H9 (cell line): ENCODE measurements around the gene TCF21. TPM values are rescaled to one million over a fixed set of nuclear protein-coding genes. Genes with fewer than 3 reads are reported as not detected.

Experiments used
- DNase-seq: peaks from one replicate; pipeline ENCODE4 v3.0.0-alpha.2; 2017
- H2AFZ ChIP-seq: one replicate; pipeline ENCODE4 v1.6.1; 2013; ENCODE audit warnings: mild to moderate bottlenecking, low read length, control low read depth, moderate library complexity
- H2AK5ac ChIP-seq: 2 replicates; pipeline ENCODE4 v1.6.1; 2013; ENCODE audit warnings: low read length, control low read depth, mixed read lengths; ENCODE audit not compliant: insufficient read length
- H2BK120ac ChIP-seq: one replicate; pipeline ENCODE4 v1.6.1; 2013; ENCODE audit warnings: low read depth, mild to moderate bottlenecking, low read length, control low read depth, inconsistent platforms; ENCODE audit not compliant: poor library complexity, severe bottlenecking
- H2BK12ac ChIP-seq: 2 replicates; pipeline ENCODE4 v1.6.1; 2013; ENCODE audit warnings: low read length, control low read depth, mixed read lengths, low read depth; ENCODE audit not compliant: insufficient read length
- H2BK15ac ChIP-seq: 2 replicates; pipeline ENCODE4 v1.6.1; 2013; ENCODE audit warnings: low read depth, low read length, control low read depth
- H2BK20ac ChIP-seq: one replicate; pipeline ENCODE4 v1.6.1; 2013; ENCODE audit warnings: low read depth, mild to moderate bottlenecking, low read length, control low read depth, inconsistent platforms; ENCODE audit not compliant: poor library complexity, severe bottlenecking
- H2BK5ac ChIP-seq: 2 replicates; pipeline ENCODE4 v1.6.1; 2013; ENCODE audit warnings: low read length, control low read depth, mixed read lengths; ENCODE audit not compliant: insufficient read length
- H3K14ac ChIP-seq: 2 replicates; pipeline ENCODE4 v1.6.1; 2013; ENCODE audit warnings: low read length, control low read depth; ENCODE audit not compliant: insufficient read depth
- H3K18ac ChIP-seq: 2 replicates; pipeline ENCODE4 v1.6.1; 2013; ENCODE audit warnings: low read depth, mild to moderate bottlenecking, mixed read lengths, low read length, control low read depth; ENCODE audit not compliant: insufficient read length
- H3K23ac ChIP-seq: 2 replicates; pipeline ENCODE4 v1.6.1; 2013; ENCODE audit warnings: low read length, control low read depth, mixed read lengths, low read depth; ENCODE audit not compliant: insufficient read length
- H3K23me2 ChIP-seq: 2 replicates; pipeline ENCODE4 v1.6.1; 2013; ENCODE audit warnings: low read depth, mild to moderate bottlenecking, mixed read lengths, low read length, control low read depth; ENCODE audit not compliant: insufficient read length, poor library complexity, severe bottlenecking
- H3K27ac ChIP-seq: 2 replicates; pipeline ENCODE4 v1.5.1; 2013; ENCODE audit warnings: low read length, control low read depth, mixed read lengths, low read depth; ENCODE audit not compliant: insufficient read length
- H3K27me3 ChIP-seq: 2 replicates; pipeline ENCODE4 v1.6.1; 2013; ENCODE audit warnings: low read length, control low read depth, inconsistent platforms; ENCODE audit not compliant: insufficient read depth
- H3K4ac ChIP-seq: 2 replicates; pipeline ENCODE4 v1.6.1; 2013; ENCODE audit warnings: low read depth, mild to moderate bottlenecking, control low read depth, inconsistent platforms, low read length, moderate library complexity
- H3K4me1 ChIP-seq: 2 replicates; pipeline ENCODE4 v1.6.1; 2013; ENCODE audit warnings: low read length, control low read depth, inconsistent platforms; ENCODE audit not compliant: insufficient read depth
- H3K4me2 ChIP-seq: 2 replicates; pipeline ENCODE4 v1.6.1; 2013; ENCODE audit warnings: low read length, control low read depth, mixed read lengths; ENCODE audit not compliant: insufficient read length, insufficient read depth
- H3K56ac ChIP-seq: 2 replicates; pipeline ENCODE4 v1.6.1; 2013; ENCODE audit warnings: low read depth, mild to moderate bottlenecking, mixed read lengths, low read length, control low read depth; ENCODE audit not compliant: insufficient read length
- H3K79me1 ChIP-seq: 2 replicates; pipeline ENCODE4 v1.6.1; 2013; ENCODE audit warnings: low read depth, mild to moderate bottlenecking, moderate library complexity, low read length, control low read depth, inconsistent platforms; ENCODE audit not compliant: insufficient read depth, poor library complexity, severe bottlenecking
- H3K79me2 ChIP-seq: 2 replicates; pipeline ENCODE4 v1.6.1; 2013; ENCODE audit warnings: low read length, control low read depth, inconsistent platforms; ENCODE audit not compliant: insufficient read depth
- H3K9ac ChIP-seq: 2 replicates; pipeline ENCODE4 v1.6.1; 2013; ENCODE audit warnings: low read length, control low read depth, mixed read lengths; ENCODE audit not compliant: insufficient read length; ENCODE audit errors: extremely low read depth
- H3K9me3 ChIP-seq: one replicate; pipeline ENCODE4 v1.6.1; 2013; ENCODE audit warnings: low read depth, low read length, inconsistent platforms; ENCODE audit not compliant: control insufficient read depth
- H3T11ph ChIP-seq: one replicate; pipeline ENCODE4 v1.6.1; 2013; ENCODE audit warnings: mild to moderate bottlenecking, low read length, control low read depth, inconsistent platforms
- H4K20me1 ChIP-seq: one replicate; pipeline ENCODE4 v1.6.1; 2013; ENCODE audit not compliant: control insufficient read depth, insufficient read length, insufficient read depth
- H4K5ac ChIP-seq: 2 replicates; pipeline ENCODE4 v1.6.1; 2013; ENCODE audit warnings: low read depth, mild to moderate bottlenecking, mixed read lengths, low read length, control low read depth; ENCODE audit not compliant: insufficient read length
- H4K8ac ChIP-seq: replicated peaks from 2 replicates; pipeline ENCODE4 v1.6.1; 2013; ENCODE audit warnings: low read length, control low read depth, mixed read lengths, low read depth; ENCODE audit not compliant: insufficient read length
- H4K91ac ChIP-seq: 2 replicates; pipeline ENCODE4 v1.6.1; 2013; ENCODE audit warnings: low read depth, mild to moderate bottlenecking, moderate library complexity, mixed read lengths, low read length, control low read depth; ENCODE audit not compliant: insufficient read length
- H3K27ac Mint-ChIP-seq, 3 experiments: 2 replicates in 2 of 3; 3 replicates in 1 of 3; pipeline ENCODE4 v1.8.0; 2020 to 2021; ENCODE audit warnings: mixed read lengths in 3 of 3, mild to moderate bottlenecking in 1 of 3, moderate library complexity in 1 of 3
- H3K27me3 Mint-ChIP-seq: 2 replicates; pipeline ENCODE4 v1.8.0; 2021; ENCODE audit warnings: low read depth, mild to moderate bottlenecking, moderate library complexity, mixed read lengths
- H3K36me3 Mint-ChIP-seq, 3 experiments: 2 replicates in 2 of 3; 3 replicates in 1 of 3; pipeline ENCODE4 v1.8.0; 2020 to 2021; ENCODE audit warnings: low read depth in 3 of 3, mixed read lengths in 3 of 3; ENCODE audit not compliant: insufficient read depth in 1 of 3
- H3K4me1 Mint-ChIP-seq, 2 experiments: 2 replicates each; pipeline ENCODE4 v1.8.0; 2020; ENCODE audit warnings: mixed read lengths in 2 of 2
- H3K4me3 Mint-ChIP-seq, 2 experiments: 2 replicates in 1 of 2; 3 replicates in 1 of 2; pipeline ENCODE4 v1.8.0; 2020 to 2021; ENCODE audit warnings: mild to moderate bottlenecking in 2 of 2, mixed read lengths in 2 of 2, moderate library complexity in 1 of 2
- H3K9me3 Mint-ChIP-seq, 2 experiments: 2 replicates in 1 of 2; 3 replicates in 1 of 2; pipeline ENCODE4 v1.8.0; 2020; ENCODE audit warnings: mild to moderate bottlenecking in 2 of 2, mixed read lengths in 2 of 2, moderate library complexity in 1 of 2
- CTCF ChIP-seq: fragments of 200-600 bp; sonication (generic); conservative IDR thresholded peaks from 3 replicates; pipeline ENCODE4 v1.8.0; 2021; ENCODE audit warnings: antibody characterized with exemption, mild to moderate bottlenecking
- WGBS: extraction: QIAGEN DNeasy Blood & Tissue Kit; methylation state at CpG from one replicate; pipeline ENCODE4 v1.1.7; 2013; ENCODE audit warnings: missing lambda C conversion rate, low lambda C conversion rate, mixed read lengths; ENCODE audit not compliant: insufficient read length; ENCODE audit errors: extremely low coverage; 5-methylcytosine and 5-hydroxymethylcytosine counted together
- total RNA-seq: library from RNA; stranded (reverse); gene quantifications from 2 replicates; pipeline ENCODE4 v1.2.1, GENCODE V29; 2021

TCF21 gene
- total RNA-seq, 1 experiment from 2014 or later, result not detected

- Histone ChIP-seq H3K14ac (no peak overlapping the region), H4K8ac (no peak overlapping the region), H2BK15ac (no peak overlapping the region), H3K18ac (no peak overlapping the region), H3K56ac (no peak overlapping the region), H4K91ac (no peak overlapping the region), H3K27ac (no peak overlapping the region), H3K4ac (no peak overlapping the region), H4K20me1 (no peaks in the 10 kb centered on the region), H2AK5ac (no peak overlapping the region), H3K27me3 (peaks cover 11% of the 10 kb centered on the region; the same call in 1 of the 2 replicates), H3K79me2 (no peaks in the 10 kb centered on the region), H3K79me1 (no peaks in the 10 kb centered on the region), H3T11ph (no peak overlapping the region), H2BK120ac (no peak overlapping the region), H4K5ac (no peak overlapping the region), H3K23me2 (peaks cover 12% of the 10 kb centered on the region), H2BK5ac (no peak overlapping the region), H3K9me3 (no peaks in the 10 kb centered on the region), H3K23ac (no peak overlapping the region), H3K4me1 (no peaks in the 10 kb centered on the region), H3K9ac (no peak overlapping the region), H3K4me2 (peak overlapping the region; percentile 92), H2BK20ac (no peak overlapping the region), H2BK12ac (no peak overlapping the region), H2AFZ (no peak overlapping the region)
- Mint-ChIP-seq H3K27ac (no peak overlapping the region), H3K27me3 (peaks cover 52% of the 10 kb centered on the region), H3K4me1 (peaks cover 21 to 31% of the 10 kb centered on the region in 2 experiments), H3K36me3 (0 out of 7 replicates have a peak, but pooled peaks cover 0 to under 1% (median 0%) of the 10 kb centered on the region in 3 experiments), H3K9me3 (peaks cover 0 to under 1% of the 10 kb centered on the region in 2 experiments; a peak in 2 of 5 replicates), H3K4me3 (peak overlapping the region; percentile 65 to 93)
- TF ChIP-seq CTCF, result no peak
- DNase-seq, result no peak
- WGBS, result no CpG with 5 or more reads among the region's 12 CpGs
Observed at GRCh38 chr6:133854041-133854363, 34.9 kb upstream of the TCF21 start.
